C4-2B (cell line): ENCODE results near the gene CNIH1.

Experiments used
- H3K27ac ChIP-seq: fragments of 450-650 bp; 2 replicates; pipeline ENCODE4 v1.5.1; 2017
- CTCF ChIP-seq: fragments of 450-650 bp; conservative IDR thresholded peaks from 2 replicates; pipeline ENCODE4 v1.5.1; 2017; ENCODE audit warnings: mild to moderate bottlenecking
- ZFX ChIP-seq: fragments of 450-650 bp; IDR thresholded peaks from 2 replicates; pipeline ENCODE4 v1.6.1; 2017

CNIH1 gene

GRCh38 chr14:54440873-54441868 is at the start of gene CNIH1:
Gene CNIH1 (minus strand): TSS chr14:54441374. CDS start chr14:54441327, 47 bp downstream.
- H3K27ac ChIP-seq = peak within 1 kb of the TSS; percentile 89
- TF ChIP-seq CTCF (peak; percentile 99), ZFX (peak; percentile 100)

GRCh38 chr14:54490445-54491175 is 49.4 kb upstream of the CNIH1 start:
- TF ChIP-seq ZFX = no peak
- TF ChIP-seq CTCF = no peak
- H3K27ac ChIP-seq = peak overlapping the region; percentile 97; the same call in 1 of the 2 replicates

- TF ChIP-seq CTCF (no peak), ZFX (no peak)
- peak overlapping the region; percentile 97 for H3K27ac ChIP-seq
These were observed 48.7 kb upstream of the CNIH1 start for GRCh38 chr14:54489731-54490444.

- peak overlapping the region; percentile 97 for H3K27ac ChIP-seq
- TF ChIP-seq ZFX (no peak), CTCF (peak; percentile 31)
These were observed 48.1 kb upstream of the CNIH1 start for GRCh38 chr14:54489318-54489683.

- H3K27ac ChIP-seq = peak within 1 kb of the TSS; percentile 97
- TF ChIP-seq ZFX (peak; percentile 70), CTCF (peak; percentile 58)
These were observed 47.6 kb upstream of the CNIH1 start, which contains the start of gene GMFB for GRCh38 chr14:54488646-54489317. Gene GMFB (minus strand): TSS chr14:54488980. CDS start chr14:54488927, 53 bp downstream.

- TF ChIP-seq CTCF (no peak), ZFX (no peak)
- peak overlapping the region; percentile 97 for H3K27ac ChIP-seq
These were observed 47.1 kb upstream of the CNIH1 start for GRCh38 chr14:54488318-54488645.
